Sigmoid colon (tissue), 4 donors: ENCODE results near the gene WDR33.
A peak's percentile ranks its signal among the peaks of the same experiment; 100 is the strongest.

Experiments used
- CTCF ChIP-seq, 4 experiments: fragments of 450-650 bp in 3 of 4; fragments of 200-600 bp in 1 of 4; IDR thresholded peaks; one replicate each; pipeline ENCODE4 v1.5.1; 2016 to 2019; ENCODE audit warnings: antibody characterized with exemption in 4 of 4, mild to moderate bottlenecking in 3 of 4, moderate library complexity in 2 of 4
- EP300 ChIP-seq, 4 donors: sonication (generic); formaldehyde crosslinking; IDR thresholded peaks; one replicate each; pipeline ENCODE4 v1.6.1; 2017; ENCODE audit warnings: antibody characterized with exemption in 4 of 4

- no peak for TF ChIP-seq CTCF (IDR thresholded peaks at IDR 0.05)
- TF ChIP-seq EP300 (IDR thresholded peaks at IDR 0.05) = peak in 2 of 4 donors; percentile 45 to 67
Measured at GRCh38 chr2:127659408-127660290, 151.3 kb downstream of the WDR33 start.
